K562 (cell line): ENCODE data around the gene SLAMF6. TPM values are rescaled to one million over a fixed set of nuclear protein-coding genes. Genes with fewer than 3 reads are reported as not detected.

ENCODE experiments used
- CHD2 ChIP-seq: IDR thresholded peaks from 2 replicates; pipeline ENCODE4 v1.6.1; 2011; ENCODE audit warnings: low read depth, low read length
- E2F3 ChIP-seq: fragments of 250-450 bp; sonication (Bioruptor Pico); IDR thresholded peaks from 2 replicates; pipeline ENCODE4 v1.4.0; 2020; ENCODE audit warnings: mild to moderate bottlenecking
- RAD21 ChIP-seq, 2 experiments: fragments of 250-450 bp in 1 of 2; fragments of 450-650 bp in 1 of 2; sonication (Bioruptor Pico) in 1 of 2; formaldehyde crosslinking in 1 of 2; IDR thresholded peaks in 1 of 2; conservative IDR thresholded peaks in 1 of 2; 2 replicates each; pipeline versions ENCODE4 v1.4.0 to v1.8.0; 2020 to 2022; ENCODE audit warnings: mild to moderate bottlenecking in 2 of 2, moderate library complexity in 1 of 2
- RBM22 ChIP-seq: fragments of 200-400 bp; formaldehyde crosslinking; IDR thresholded peaks from 2 replicates; pipeline ENCODE4 v1.6.1; 2018; ENCODE audit warnings: low read length, low read depth; ENCODE audit not compliant: poor library complexity, severe bottlenecking
- SLC30A9 ChIP-seq: fragments of 250-450 bp; sonication (Bioruptor Pico); IDR thresholded peaks from 2 replicates; pipeline ENCODE4 v1.8.0; 2022; ENCODE audit warnings: mild to moderate bottlenecking, moderate library complexity
- TEAD1 ChIP-seq, 2 experiments: fragments of 450-650 bp in 1 of 2; sonication (generic) in 1 of 2; formaldehyde crosslinking; IDR thresholded peaks; 2 replicates each; pipeline versions ENCODE4 v1.4.0 to v1.8.0; 2020 to 2022; ENCODE audit warnings: mild to moderate bottlenecking in 2 of 2, missing genetic modification reagents in 1 of 2
- TOE1 ChIP-seq, 2 experiments: fragments of 450-650 bp in 1 of 2; sonication (generic) in 1 of 2; formaldehyde crosslinking in 1 of 2; IDR thresholded peaks; 2 replicates each; pipeline versions ENCODE4 v1.7.1 to v1.8.0; 2016 to 2022; ENCODE audit warnings: borderline replicate concordance in 2 of 2, mild to moderate bottlenecking in 2 of 2, antibody characterized with exemption in 1 of 2, inconsistent platforms in 1 of 2, low read depth in 1 of 2, missing genetic modification reagents in 1 of 2, moderate library complexity in 1 of 2
- ZNF184 ChIP-seq: sonication (generic); formaldehyde crosslinking; IDR thresholded peaks from 2 replicates; pipeline ENCODE4 v1.5.0; 2020; ENCODE audit warnings: missing genetic modification reagents
- ZNF347 ChIP-seq: fragments of 450-650 bp; formaldehyde crosslinking; IDR thresholded peaks from 2 replicates; pipeline ENCODE4 v1.4.0; 2020; ENCODE audit warnings: low read depth, mild to moderate bottlenecking, moderate library complexity
- ZNF431 ChIP-seq: sonication (generic); formaldehyde crosslinking; IDR thresholded peaks from 2 replicates; pipeline ENCODE4 v1.8.0; 2022; ENCODE audit warnings: mild to moderate bottlenecking, missing genetic modification reagents
- ZNF764 ChIP-seq: fragments of 250-450 bp; sonication (Bioruptor Pico); IDR thresholded peaks from 2 replicates; pipeline ENCODE4 v1.4.0; 2020; ENCODE audit warnings: low read depth, mild to moderate bottlenecking, moderate library complexity
- polyA plus RNA-seq, 8 experiments: library from polyadenylated mRNA; depleted of rRNA in 4 of 8; stranded (reverse) in 5 of 8; unstranded in 3 of 8; fragments of >200 nt; fragmentation: Nextera tagmentation in 2 of 8; fragmentation: Illumina TruSeq in 1 of 8; extraction: Ambion mirVana in 2 of 8; extraction: Trizol in 1 of 8; gene quantifications; 2 replicates each; pipeline versions ENCODE4 v1.2.1 to v1.2.3, GENCODE V29; 2011 to 2014; ENCODE audit warnings: inconsistent platforms in 1 of 8, missing spikeins in 1 of 8
- total RNA-seq, 7 experiments: library from RNA; depleted of rRNA in 6 of 7; stranded (reverse); fragments of >200 nt in 6 of 7; fragmentation: Illumina TruSeq in 2 of 7; extraction: Trizol in 2 of 7; gene quantifications; 2 replicates each; pipeline versions ENCODE4 v1.2.1 to v1.2.3, GENCODE V29; 2011 to 2021; ENCODE audit warnings: low replicate concordance in 1 of 7
- TF ChIP-seq, protein P1 (sequence below): fragments of 450-650 bp; IDR thresholded peaks from 2 replicates; pipeline ENCODE4 v1.6.1; 2016; ENCODE audit warnings: borderline replicate concordance
- TF ChIP-seq, protein P2 (sequence below), 3 experiments: fragments of 200-800 bp in 1 of 3; sonication (Bioruptor generic) in 1 of 3; sonication (generic) in 1 of 3; formaldehyde crosslinking in 1 of 3; IDR thresholded peaks; 2 replicates each; pipeline versions ENCODE4 v1.6.1 to v1.8.0; 2016 to 2022; ENCODE audit warnings: mild to moderate bottlenecking in 2 of 3, missing compliant biosample characterization in 2 of 3, missing genetic modification characterization in 2 of 3, missing genetic modification reagents in 1 of 3
- TF ChIP-seq, protein P3 (sequence below): fragments of 450-650 bp; IDR thresholded peaks from 2 replicates; pipeline ENCODE4 v1.7.1; 2018; ENCODE audit warnings: mild to moderate bottlenecking, low read depth; ENCODE audit not compliant: partially characterized antibody
- TF ChIP-seq, protein P4 (sequence below): fragments of 250-450 bp; sonication (Bioruptor Pico); IDR thresholded peaks from 2 replicates; pipeline ENCODE4 v1.6.1; 2021; ENCODE audit warnings: mild to moderate bottlenecking
- TF ChIP-seq, protein P5 (sequence below): fragments of 250-450 bp; sonication (Bioruptor Pico); IDR thresholded peaks from 2 replicates; pipeline ENCODE4 v1.5.0; 2020; ENCODE audit warnings: mild to moderate bottlenecking

The SLAMF6 gene
- total and polyA plus RNA-seq, 9 of the 15 experiments (the other 6 are each of a cell fraction or from before 2014, with no cell fraction given) = 0.56 to 4.8 (median 1.1) TPM

DNA sequence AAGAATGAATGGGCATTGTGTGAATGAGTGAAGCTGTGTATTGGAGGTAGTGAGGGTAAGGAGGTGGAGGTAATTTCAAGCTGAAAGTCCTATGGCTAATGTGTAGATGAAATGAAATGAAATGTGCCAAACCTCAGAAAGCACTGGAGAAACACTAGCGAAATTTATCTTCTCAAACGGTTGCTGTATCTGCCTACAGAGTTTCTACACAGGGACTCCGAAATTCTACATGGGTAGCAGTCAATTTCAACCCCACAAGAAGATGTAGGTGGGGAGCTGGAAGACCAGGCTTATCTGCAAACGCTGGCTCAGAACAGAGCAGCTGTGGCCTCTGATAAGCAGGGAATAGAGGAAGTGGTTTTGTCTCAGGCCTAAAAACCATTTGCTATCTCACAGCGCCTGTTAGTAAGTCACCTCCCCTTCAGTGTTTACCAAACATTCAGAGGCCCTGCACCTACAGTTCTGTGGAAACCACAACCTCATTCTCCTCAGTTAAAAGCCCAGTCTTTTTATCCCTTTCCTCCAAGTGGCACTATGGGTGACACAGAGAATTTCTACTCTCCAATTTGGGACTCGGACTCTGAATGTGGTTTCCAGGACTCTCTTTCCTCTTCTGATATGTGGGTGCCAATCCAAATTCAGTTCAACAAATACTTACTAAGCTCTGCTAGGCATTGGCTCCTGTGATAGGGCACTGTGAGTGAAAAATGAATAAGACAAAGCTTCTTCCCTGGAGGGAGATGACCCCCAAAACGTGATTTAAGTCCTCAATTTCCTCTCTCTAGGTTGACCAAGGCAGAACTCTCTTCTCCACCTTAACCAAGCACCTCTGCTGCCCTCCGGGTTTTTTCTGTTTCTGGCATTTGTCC lies 17.2 kb upstream of the SLAMF6 start (continued):
- TF ChIP-seq TOE1 (IDR thresholded peaks at IDR 0.05; ENCODE audit: borderline replicate concordance) (peak; percentile 82), TOE1 (CRISPR knock-in tag; IDR thresholded peaks at IDR 0.05; ENCODE audit: borderline replicate concordance, low read depth) (no peak), TEAD1 (CRISPR knock-in tag; IDR thresholded peaks at IDR 0.05) (peak; percentile 84 to 96; a peak in 3 of 4 replicates), E2F3 (no peak), RBM22 (no peak), SLC30A9 (CRISPR knock-in tag) (no peak), ZNF184 (CRISPR knock-in tag) (no peak), ZNF764 (no peak), ZNF347 (no peak), RAD21 (CRISPR knock-in tag; conservative IDR thresholded peaks at IDR 0.05 in 1 of 2, IDR thresholded peaks at IDR 0.05 in 1 of 2) (peak; percentile 45 to 61), ZNF431 (peak; percentile 32; the same call in 1 of the 2 replicates), CHD2 (no peak)
- TF ChIP-seq, protein P1, sequence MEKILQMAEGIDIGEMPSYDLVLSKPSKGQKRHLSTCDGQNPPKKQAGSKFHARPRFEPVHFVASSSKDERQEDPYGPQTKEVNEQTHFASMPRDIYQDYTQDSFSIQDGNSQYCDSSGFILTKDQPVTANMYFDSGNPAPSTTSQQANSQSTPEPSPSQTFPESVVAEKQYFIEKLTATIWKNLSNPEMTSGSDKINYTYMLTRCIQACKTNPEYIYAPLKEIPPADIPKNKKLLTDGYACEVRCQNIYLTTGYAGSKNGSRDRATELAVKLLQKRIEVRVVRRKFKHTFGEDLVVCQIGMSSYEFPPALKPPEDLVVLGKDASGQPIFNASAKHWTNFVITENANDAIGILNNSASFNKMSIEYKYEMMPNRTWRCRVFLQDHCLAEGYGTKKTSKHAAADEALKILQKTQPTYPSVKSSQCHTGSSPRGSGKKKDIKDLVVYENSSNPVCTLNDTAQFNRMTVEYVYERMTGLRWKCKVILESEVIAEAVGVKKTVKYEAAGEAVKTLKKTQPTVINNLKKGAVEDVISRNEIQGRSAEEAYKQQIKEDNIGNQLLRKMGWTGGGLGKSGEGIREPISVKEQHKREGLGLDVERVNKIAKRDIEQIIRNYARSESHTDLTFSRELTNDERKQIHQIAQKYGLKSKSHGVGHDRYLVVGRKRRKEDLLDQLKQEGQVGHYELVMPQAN = no peak; the same call in 1 of the 2 replicates
- TF ChIP-seq, protein P2, sequence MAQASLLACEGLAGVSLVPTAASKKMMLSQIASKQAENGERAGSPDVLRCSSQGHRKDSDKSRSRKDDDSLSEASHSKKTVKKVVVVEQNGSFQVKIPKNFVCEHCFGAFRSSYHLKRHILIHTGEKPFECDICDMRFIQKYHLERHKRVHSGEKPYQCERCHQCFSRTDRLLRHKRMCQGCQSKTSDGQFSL (CRISPR knock-in tag; IDR thresholded peaks at IDR 0.05) = no peak
- TF ChIP-seq, protein P2 (tag; IDR thresholded peaks at IDR 0.05) = 0 out of 4 replicates have a peak, but pooled peaks of 1 of the 2 experiments have one; percentile 14
- TF ChIP-seq, protein P3, sequence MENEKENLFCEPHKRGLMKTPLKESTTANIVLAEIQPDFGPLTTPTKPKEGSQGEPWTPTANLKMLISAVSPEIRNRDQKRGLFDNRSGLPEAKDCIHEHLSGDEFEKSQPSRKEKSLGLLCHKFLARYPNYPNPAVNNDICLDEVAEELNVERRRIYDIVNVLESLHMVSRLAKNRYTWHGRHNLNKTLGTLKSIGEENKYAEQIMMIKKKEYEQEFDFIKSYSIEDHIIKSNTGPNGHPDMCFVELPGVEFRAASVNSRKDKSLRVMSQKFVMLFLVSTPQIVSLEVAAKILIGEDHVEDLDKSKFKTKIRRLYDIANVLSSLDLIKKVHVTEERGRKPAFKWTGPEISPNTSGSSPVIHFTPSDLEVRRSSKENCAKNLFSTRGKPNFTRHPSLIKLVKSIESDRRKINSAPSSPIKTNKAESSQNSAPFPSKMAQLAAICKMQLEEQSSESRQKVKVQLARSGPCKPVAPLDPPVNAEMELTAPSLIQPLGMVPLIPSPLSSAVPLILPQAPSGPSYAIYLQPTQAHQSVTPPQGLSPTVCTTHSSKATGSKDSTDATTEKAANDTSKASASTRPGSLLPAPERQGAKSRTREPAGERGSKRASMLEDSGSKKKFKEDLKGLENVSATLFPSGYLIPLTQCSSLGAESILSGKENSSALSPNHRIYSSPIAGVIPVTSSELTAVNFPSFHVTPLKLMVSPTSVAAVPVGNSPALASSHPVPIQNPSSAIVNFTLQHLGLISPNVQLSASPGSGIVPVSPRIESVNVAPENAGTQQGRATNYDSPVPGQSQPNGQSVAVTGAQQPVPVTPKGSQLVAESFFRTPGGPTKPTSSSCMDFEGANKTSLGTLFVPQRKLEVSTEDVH = peak; percentile 75
- TF ChIP-seq, protein P4, sequence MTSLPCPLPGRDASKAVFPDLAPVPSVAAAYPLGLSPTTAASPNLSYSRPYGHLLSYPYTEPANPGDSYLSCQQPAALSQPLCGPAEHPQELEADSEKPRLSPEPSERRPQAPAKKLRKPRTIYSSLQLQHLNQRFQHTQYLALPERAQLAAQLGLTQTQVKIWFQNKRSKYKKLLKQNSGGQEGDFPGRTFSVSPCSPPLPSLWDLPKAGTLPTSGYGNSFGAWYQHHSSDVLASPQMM (CRISPR knock-in tag) = no peak
- TF ChIP-seq, protein P5, sequence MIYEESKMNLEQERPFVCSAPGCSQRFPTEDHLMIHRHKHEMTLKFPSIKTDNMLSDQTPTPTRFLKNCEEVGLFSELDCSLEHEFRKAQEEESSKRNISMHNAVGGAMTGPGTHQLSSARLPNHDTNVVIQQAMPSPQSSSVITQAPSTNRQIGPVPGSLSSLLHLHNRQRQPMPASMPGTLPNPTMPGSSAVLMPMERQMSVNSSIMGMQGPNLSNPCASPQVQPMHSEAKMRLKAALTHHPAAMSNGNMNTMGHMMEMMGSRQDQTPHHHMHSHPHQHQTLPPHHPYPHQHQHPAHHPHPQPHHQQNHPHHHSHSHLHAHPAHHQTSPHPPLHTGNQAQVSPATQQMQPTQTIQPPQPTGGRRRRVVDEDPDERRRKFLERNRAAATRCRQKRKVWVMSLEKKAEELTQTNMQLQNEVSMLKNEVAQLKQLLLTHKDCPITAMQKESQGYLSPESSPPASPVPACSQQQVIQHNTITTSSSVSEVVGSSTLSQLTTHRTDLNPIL (CRISPR knock-in tag) = no peak
